SK-N-SH (cell line): ENCODE results near the gene NAALAD2.

ENCODE experiments used
- CTCF ChIP-seq: fragments of 200-600 bp; sonication (generic); IDR thresholded peaks from 2 replicates; pipeline ENCODE4 v1.6.1; 2017; ENCODE audit warnings: antibody characterized with exemption, mild to moderate bottlenecking, moderate library complexity
- ELF1 ChIP-seq: IDR thresholded peaks from 2 replicates; pipeline ENCODE4 v1.4.0; 2012
- EZH2phosphoT487 ChIP-seq: fragments of 200-600 bp; sonication (generic); IDR thresholded peaks from 2 replicates; pipeline ENCODE4 v1.6.1; 2017; ENCODE audit warnings: low read depth, mixed run types, mild to moderate bottlenecking, antibody characterized with exemption, moderate library complexity, borderline replicate concordance
- GABPA ChIP-seq: IDR thresholded peaks from 2 replicates; pipeline ENCODE4 v1.4.0; 2012; ENCODE audit warnings: low read depth, mild to moderate bottlenecking
- GATA2 ChIP-seq: sonication (generic); formaldehyde crosslinking; IDR thresholded peaks from 2 replicates; pipeline ENCODE4 v1.5.0; 2020; ENCODE audit warnings: mild to moderate bottlenecking, missing genetic modification reagents
- MAX ChIP-seq: IDR thresholded peaks from 2 replicates; pipeline ENCODE4 v1.4.0; 2012; ENCODE audit warnings: low read depth
- POLR2AphosphoS5 ChIP-seq: IDR thresholded peaks from 2 replicates; pipeline ENCODE4 v1.6.1; 2012; ENCODE audit warnings: low read depth, low read length
- RAD21 ChIP-seq: IDR thresholded peaks from 2 replicates; pipeline ENCODE4 v1.6.1; 2012; ENCODE audit warnings: mild to moderate bottlenecking, low read length
- RFX5 ChIP-seq: IDR thresholded peaks from 2 replicates; pipeline ENCODE4 v1.6.1; 2012; ENCODE audit warnings: mild to moderate bottlenecking, improper control_type of control experiment, low read length
- SMC3 ChIP-seq: IDR thresholded peaks from 2 replicates; pipeline ENCODE4 v1.6.1; 2012; ENCODE audit warnings: low read depth, low read length, improper control_type of control experiment
- TF ChIP-seq, protein P1 (sequence below): fragments of 150-350 bp; IDR thresholded peaks from 2 replicates; pipeline ENCODE4 v1.6.1; 2017; ENCODE audit warnings: antibody characterized with exemption, low read length, low read depth, borderline replicate concordance
- TF ChIP-seq, protein P2 (sequence below): IDR thresholded peaks from 2 replicates; pipeline ENCODE4 v1.6.1; 2012; ENCODE audit warnings: mild to moderate bottlenecking, low read depth, low read length, moderate library complexity

GRCh38 chr11:90213322-90213721 is 78.9 kb downstream of the NAALAD2 start:
- TF ChIP-seq, protein P1, sequence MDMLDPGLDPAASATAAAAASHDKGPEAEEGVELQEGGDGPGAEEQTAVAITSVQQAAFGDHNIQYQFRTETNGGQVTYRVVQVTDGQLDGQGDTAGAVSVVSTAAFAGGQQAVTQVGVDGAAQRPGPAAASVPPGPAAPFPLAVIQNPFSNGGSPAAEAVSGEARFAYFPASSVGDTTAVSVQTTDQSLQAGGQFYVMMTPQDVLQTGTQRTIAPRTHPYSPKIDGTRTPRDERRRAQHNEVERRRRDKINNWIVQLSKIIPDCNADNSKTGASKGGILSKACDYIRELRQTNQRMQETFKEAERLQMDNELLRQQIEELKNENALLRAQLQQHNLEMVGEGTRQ = no peak
- TF ChIP-seq POLR2AphosphoS5 (no peak), RFX5 (no peak), MAX (no peak), GABPA (no peak), EZH2phosphoT487 (no peak), RAD21 (no peak), CTCF (no peak), ELF1 (no peak), GATA2 (no peak), SMC3 (no peak)
- TF ChIP-seq, protein P2, sequence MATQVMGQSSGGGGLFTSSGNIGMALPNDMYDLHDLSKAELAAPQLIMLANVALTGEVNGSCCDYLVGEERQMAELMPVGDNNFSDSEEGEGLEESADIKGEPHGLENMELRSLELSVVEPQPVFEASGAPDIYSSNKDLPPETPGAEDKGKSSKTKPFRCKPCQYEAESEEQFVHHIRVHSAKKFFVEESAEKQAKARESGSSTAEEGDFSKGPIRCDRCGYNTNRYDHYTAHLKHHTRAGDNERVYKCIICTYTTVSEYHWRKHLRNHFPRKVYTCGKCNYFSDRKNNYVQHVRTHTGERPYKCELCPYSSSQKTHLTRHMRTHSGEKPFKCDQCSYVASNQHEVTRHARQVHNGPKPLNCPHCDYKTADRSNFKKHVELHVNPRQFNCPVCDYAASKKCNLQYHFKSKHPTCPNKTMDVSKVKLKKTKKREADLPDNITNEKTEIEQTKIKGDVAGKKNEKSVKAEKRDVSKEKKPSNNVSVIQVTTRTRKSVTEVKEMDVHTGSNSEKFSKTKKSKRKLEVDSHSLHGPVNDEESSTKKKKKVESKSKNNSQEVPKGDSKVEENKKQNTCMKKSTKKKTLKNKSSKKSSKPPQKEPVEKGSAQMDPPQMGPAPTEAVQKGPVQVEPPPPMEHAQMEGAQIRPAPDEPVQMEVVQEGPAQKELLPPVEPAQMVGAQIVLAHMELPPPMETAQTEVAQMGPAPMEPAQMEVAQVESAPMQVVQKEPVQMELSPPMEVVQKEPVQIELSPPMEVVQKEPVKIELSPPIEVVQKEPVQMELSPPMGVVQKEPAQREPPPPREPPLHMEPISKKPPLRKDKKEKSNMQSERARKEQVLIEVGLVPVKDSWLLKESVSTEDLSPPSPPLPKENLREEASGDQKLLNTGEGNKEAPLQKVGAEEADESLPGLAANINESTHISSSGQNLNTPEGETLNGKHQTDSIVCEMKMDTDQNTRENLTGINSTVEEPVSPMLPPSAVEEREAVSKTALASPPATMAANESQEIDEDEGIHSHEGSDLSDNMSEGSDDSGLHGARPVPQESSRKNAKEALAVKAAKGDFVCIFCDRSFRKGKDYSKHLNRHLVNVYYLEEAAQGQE = no peak
